ENCODE measurements around the gene PRB2. TPM values are rescaled to one million over a fixed set of nuclear protein-coding genes. Genes with fewer than 3 reads are reported as not detected.
"Not testable (repeated sequence)": the region's sequence is repeated elsewhere in the genome, so short reads cannot be mapped to it uniquely, and the experiment has no call there.

Gene PRB2
- total RNA-seq, result not detected

GRCh38 chr12:11395467-11395866, at the start of gene PRB2:
Gene PRB2, minus strand, starts transcription at chr12:11395567. Its CDS starts 38 bp downstream, at chr12:11395529.
- H3K27ac ChIP-seq; DNase-seq; H3K27me3 ChIP-seq; H3K9me3 ChIP-seq; H3K4me1 ChIP-seq; H3K36me3 ChIP-seq; intact Hi-C loops (cut with DNase I); H3K4me3 ChIP-seq: not testable (repeated sequence)
- WGBS, 2 donors, result no CpG with 5 or more reads among the region's 1 CpG

GRCh38 chr12:11437966-11438365, 42.6 kb upstream of the PRB2 start:
- Histone ChIP-seq H3K27me3 (no peaks in the 10 kb centered on the region), H3K36me3 (no peaks in the 10 kb centered on the region), H3K4me3 (no peak overlapping the region), H3K4me1 (no peaks in the 10 kb centered on the region), H3K9me3 (no peaks in the 10 kb centered on the region), H3K27ac (no peak overlapping the region)
- WGBS, 2 donors, result 75 to 79% methylated on average over 2 of the region's 2 CpGs
- DNase-seq, result no peak
- intact Hi-C loops (cut with DNase I), result no loop called here
- TF ChIP-seq CTCF (IDR thresholded peaks at IDR 0.05), result no peak
- TF ChIP-seq POLR2A (IDR thresholded peaks at IDR 0.05), result no peak

- WGBS, 2 donors, result 65 to 76% methylated on average over 4 of the region's 4 CpGs
Observed at GRCh38 chr12:11433664-11434063, 38.3 kb upstream of the PRB2 start.

GRCh38 chr12:11431486-11431885, 36.1 kb upstream of the PRB2 start:
- no peak for DNase-seq
- WGBS, 2 donors, result 53 to 60% methylated on average over 4 of the region's 4 CpGs
- intact Hi-C loops (cut with DNase I), result no loop called here

More at GRCh38 chr12:11433664-11434063, 38.3 kb upstream of the PRB2 start:
- Histone ChIP-seq H3K27me3 (no peaks in the 10 kb centered on the region), H3K36me3 (no peaks in the 10 kb centered on the region), H3K9me3 (no peaks in the 10 kb centered on the region), H3K4me1 (no peaks in the 10 kb centered on the region), H3K4me3 (no peak overlapping the region), H3K27ac (no peak overlapping the region)
- intact Hi-C loops (cut with DNase I), result no loop called here
- DNase-seq, result no peak
- TF ChIP-seq CTCF (IDR thresholded peaks at IDR 0.05) (no peak), POLR2A (IDR thresholded peaks at IDR 0.05) (no peak)

GRCh38 chr12:11427341-11427740, 32.0 kb upstream of the PRB2 start:
- WGBS, 2 donors, result 75 to 88% methylated on average over 1 of the region's 1 CpG
- TF ChIP-seq POLR2A (IDR thresholded peaks at IDR 0.05) (no peak), CTCF (IDR thresholded peaks at IDR 0.05) (no peak)
- no peaks in the 10 kb centered on the region for H3K4me1 ChIP-seq
- no peak overlapping the region for H3K27ac ChIP-seq
- H3K4me3 ChIP-seq, result no peak overlapping the region
- no peaks in the 10 kb centered on the region for H3K9me3 ChIP-seq
- DNase-seq, result no peak
- no peaks in the 10 kb centered on the region for H3K27me3 ChIP-seq
- intact Hi-C loops (cut with DNase I), result no loop called here
- H3K36me3 ChIP-seq, result no peaks in the 10 kb centered on the region

More at GRCh38 chr12:11431486-11431885, 36.1 kb upstream of the PRB2 start:
- TF ChIP-seq POLR2A (IDR thresholded peaks at IDR 0.05) (no peak), CTCF (IDR thresholded peaks at IDR 0.05) (no peak)
- Histone ChIP-seq H3K4me3 (no peak overlapping the region), H3K27me3 (no peaks in the 10 kb centered on the region), H3K27ac (no peak overlapping the region), H3K4me1 (no peaks in the 10 kb centered on the region), H3K36me3 (no peaks in the 10 kb centered on the region), H3K9me3 (no peaks in the 10 kb centered on the region)

GRCh38 chr12:11412731-11413130, 17.4 kb upstream of the PRB2 start:
- peaks cover 0 to 24% (median 5%) of the 10 kb centered on the region in 3 donors for H3K9me3 ChIP-seq
- H3K4me1 ChIP-seq, result no peaks in the 10 kb centered on the region
- no peak for DNase-seq
- no peak overlapping the region for H3K27ac ChIP-seq
- intact Hi-C loops (cut with DNase I), result no loop called here
- H3K36me3 ChIP-seq, result no peaks in the 10 kb centered on the region
- no peaks in the 10 kb centered on the region for H3K27me3 ChIP-seq
- no peak overlapping the region for H3K4me3 ChIP-seq
- TF ChIP-seq CTCF (IDR thresholded peaks at IDR 0.05) (no peak), POLR2A (IDR thresholded peaks at IDR 0.05) (no peak)
